Measurements from ENCODE around the gene FBXW12. TPM values are rescaled to one million over a fixed set of nuclear protein-coding genes. Genes with fewer than 3 reads are reported as not detected.
"Not testable (repeated sequence)": the region's sequence is repeated elsewhere in the genome, so short reads cannot be mapped to it uniquely, and the experiment has no call there.

The FBXW12 gene
- total RNA-seq, 1 experiment from 2014 or later: 2.0 TPM

DNA sequence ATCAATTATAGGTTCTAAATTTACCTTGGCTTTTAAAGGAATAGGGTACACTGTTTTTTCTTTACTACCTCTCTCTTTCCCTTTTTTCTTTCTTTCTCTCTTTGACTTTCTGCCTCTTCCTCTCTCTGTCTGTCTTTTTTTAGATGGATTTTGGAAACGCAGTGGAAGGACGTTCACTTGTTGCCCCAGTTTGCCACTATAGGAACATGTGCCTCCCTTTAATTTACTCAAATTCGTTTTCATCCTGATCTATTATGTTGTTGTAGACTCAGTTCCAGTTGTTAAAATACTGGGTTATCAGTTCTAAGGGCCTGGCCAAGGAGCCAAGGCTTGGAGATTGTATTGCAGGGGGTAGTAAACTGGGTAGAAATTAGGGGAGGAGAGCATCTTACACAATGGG is 37.4 kb upstream of the FBXW12 start (continued):
- TF ChIP-seq, protein P1, sequence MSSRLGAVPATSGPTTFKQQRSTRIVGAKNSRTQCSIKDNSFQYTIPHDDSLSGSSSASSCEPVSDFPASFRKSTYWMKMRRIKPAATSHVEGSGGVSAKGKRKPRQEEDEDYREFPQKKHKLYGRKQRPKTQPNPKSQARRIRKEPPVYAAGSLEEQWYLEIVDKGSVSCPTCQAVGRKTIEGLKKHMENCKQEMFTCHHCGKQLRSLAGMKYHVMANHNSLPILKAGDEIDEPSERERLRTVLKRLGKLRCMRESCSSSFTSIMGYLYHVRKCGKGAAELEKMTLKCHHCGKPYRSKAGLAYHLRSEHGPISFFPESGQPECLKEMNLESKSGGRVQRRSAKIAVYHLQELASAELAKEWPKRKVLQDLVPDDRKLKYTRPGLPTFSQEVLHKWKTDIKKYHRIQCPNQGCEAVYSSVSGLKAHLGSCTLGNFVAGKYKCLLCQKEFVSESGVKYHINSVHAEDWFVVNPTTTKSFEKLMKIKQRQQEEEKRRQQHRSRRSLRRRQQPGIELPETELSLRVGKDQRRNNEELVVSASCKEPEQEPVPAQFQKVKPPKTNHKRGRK (CRISPR knock-in tag; IDR thresholded peaks at IDR 0.05; ENCODE audit: borderline replicate concordance): no peak
- TF ChIP-seq SMAD3 (CRISPR knock-in tag; IDR thresholded peaks at IDR 0.05; ENCODE audit: borderline replicate concordance) (no peak), FOXJ3 (CRISPR knock-in tag; IDR thresholded peaks at IDR 0.05; ENCODE audit: borderline replicate concordance) (no peak), SP1 (CRISPR knock-in tag; conservative IDR thresholded peaks at IDR 0.05) (no peak)

DNA sequence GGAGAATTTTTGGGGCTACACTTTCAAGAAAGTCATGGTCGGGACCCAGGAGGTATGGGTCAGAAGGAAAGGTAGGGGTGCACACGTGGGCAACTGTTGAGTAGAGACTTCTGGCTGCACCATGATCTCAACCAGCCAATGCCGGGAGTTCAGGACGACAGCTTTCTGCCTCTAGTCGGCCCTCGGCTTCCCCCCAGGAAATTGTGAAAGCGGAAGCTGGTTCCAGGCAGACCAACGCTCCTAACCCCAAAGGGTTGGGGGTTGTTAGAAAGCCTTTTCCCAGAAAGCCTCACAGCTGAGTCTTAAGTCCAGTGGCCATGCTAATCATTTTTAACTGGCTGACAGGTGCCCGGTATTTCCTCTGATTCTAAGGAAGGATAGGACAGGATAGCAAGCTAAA is 36.7 kb upstream of the FBXW12 start:
- ATAC-seq; H3K9me3 Mint-ChIP-seq; H3K36me3 Mint-ChIP-seq; DNase-seq (ENCODE audit: low spot score); H3K4me3 Mint-ChIP-seq; H3K27ac Mint-ChIP-seq; H3K4me1 Mint-ChIP-seq; POLR2A ChIA-PET: not testable (repeated sequence)
- CTCF ChIA-PET: interaction anchor here (0.9 to 1.9 kb wide), 2 partner anchors 101 to 222 kb away, joined by 3 to 9 read pairs; no protein-coding TSS in a partner anchor
- peaks cover 17% of the 10 kb centered on the region for H3K27me3 Mint-ChIP-seq (ENCODE audit: low read depth)

DNA sequence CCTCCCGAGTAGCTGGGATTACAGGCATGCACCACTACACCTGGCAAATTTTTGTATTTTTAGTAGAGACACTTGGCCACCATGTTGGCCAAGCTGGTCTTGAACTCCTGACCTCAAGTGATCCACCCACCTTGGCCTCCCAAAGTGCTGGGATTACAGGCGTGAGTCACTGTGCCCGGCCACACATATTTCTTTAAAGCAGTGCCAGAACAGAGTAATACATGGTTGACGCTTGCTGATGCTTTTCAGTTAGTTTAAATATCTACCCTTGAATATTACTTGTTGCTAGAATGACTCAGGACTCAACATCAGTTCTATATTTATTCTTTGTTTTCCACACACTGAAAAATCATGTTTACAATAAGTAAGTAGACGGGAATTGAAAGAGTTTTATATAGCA is 34.5 kb upstream of the FBXW12 start:
- H3K27ac Mint-ChIP-seq; H3K4me1 Mint-ChIP-seq; H3K4me3 Mint-ChIP-seq; CTCF ChIA-PET; H3K36me3 Mint-ChIP-seq; ATAC-seq; H3K9me3 Mint-ChIP-seq; DNase-seq (ENCODE audit: low spot score): not testable (repeated sequence)
- POLR2A ChIA-PET: interaction anchor here (0.6 kb wide), 1 partner anchor 52 kb away, joined by 8 read pairs; no protein-coding TSS in a partner anchor
- peaks cover 12% of the 10 kb centered on the region for H3K27me3 Mint-ChIP-seq (ENCODE audit: low read depth)

DNA sequence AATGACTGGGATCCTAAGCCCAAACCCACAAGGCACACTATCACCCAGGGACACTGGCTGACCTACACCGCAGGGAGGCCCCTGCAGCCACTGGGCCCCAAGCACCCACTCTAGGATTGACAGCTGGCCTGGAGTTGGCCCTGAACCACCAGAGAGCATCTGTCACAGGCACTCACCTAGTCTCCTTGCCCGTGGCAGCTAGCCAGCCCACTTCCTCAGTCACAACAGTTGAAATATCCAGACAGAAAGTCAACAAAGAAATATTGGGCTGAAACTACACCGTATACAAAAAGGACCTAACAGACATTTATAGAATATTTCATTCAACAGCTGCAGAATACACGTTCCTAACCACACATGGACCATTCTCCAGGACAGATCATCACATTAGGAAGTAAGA is 33.4 kb upstream of the FBXW12 start:
- no peak overlapping the region for H3K27ac Mint-ChIP-seq
- H3K4me3 Mint-ChIP-seq: no peak overlapping the region
- ATAC-seq (no peak), DNase-seq (ENCODE audit: low spot score) (no peak)
- ChIA-PET POLR2A (no interaction called here), CTCF (no interaction called here)
- TF ChIP-seq ELF4 (CRISPR knock-in tag; IDR thresholded peaks at IDR 0.05; ENCODE audit: low read depth) (no peak), ESRRA (CRISPR knock-in tag; IDR thresholded peaks at IDR 0.05; ENCODE audit: borderline replicate concordance) (no peak), MXD4 (CRISPR knock-in tag; IDR thresholded peaks at IDR 0.05; ENCODE audit: borderline replicate concordance) (no peak), SOX15 (CRISPR knock-in tag; IDR thresholded peaks at IDR 0.05) (no peak), FOXK1 (CRISPR knock-in tag; IDR thresholded peaks at IDR 0.05) (no peak), NFE2L1 (CRISPR knock-in tag; IDR thresholded peaks at IDR 0.05) (no peak), PRRX2 (CRISPR knock-in tag; IDR thresholded peaks at IDR 0.05) (no peak)
- TF ChIP-seq, protein P2, sequence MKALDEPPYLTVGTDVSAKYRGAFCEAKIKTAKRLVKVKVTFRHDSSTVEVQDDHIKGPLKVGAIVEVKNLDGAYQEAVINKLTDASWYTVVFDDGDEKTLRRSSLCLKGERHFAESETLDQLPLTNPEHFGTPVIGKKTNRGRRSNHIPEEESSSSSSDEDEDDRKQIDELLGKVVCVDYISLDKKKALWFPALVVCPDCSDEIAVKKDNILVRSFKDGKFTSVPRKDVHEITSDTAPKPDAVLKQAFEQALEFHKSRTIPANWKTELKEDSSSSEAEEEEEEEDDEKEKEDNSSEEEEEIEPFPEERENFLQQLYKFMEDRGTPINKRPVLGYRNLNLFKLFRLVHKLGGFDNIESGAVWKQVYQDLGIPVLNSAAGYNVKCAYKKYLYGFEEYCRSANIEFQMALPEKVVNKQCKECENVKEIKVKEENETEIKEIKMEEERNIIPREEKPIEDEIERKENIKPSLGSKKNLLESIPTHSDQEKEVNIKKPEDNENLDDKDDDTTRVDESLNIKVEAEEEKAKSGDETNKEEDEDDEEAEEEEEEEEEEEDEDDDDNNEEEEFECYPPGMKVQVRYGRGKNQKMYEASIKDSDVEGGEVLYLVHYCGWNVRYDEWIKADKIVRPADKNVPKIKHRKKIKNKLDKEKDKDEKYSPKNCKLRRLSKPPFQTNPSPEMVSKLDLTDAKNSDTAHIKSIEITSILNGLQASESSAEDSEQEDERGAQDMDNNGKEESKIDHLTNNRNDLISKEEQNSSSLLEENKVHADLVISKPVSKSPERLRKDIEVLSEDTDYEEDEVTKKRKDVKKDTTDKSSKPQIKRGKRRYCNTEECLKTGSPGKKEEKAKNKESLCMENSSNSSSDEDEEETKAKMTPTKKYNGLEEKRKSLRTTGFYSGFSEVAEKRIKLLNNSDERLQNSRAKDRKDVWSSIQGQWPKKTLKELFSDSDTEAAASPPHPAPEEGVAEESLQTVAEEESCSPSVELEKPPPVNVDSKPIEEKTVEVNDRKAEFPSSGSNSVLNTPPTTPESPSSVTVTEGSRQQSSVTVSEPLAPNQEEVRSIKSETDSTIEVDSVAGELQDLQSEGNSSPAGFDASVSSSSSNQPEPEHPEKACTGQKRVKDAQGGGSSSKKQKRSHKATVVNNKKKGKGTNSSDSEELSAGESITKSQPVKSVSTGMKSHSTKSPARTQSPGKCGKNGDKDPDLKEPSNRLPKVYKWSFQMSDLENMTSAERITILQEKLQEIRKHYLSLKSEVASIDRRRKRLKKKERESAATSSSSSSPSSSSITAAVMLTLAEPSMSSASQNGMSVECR (CRISPR knock-in tag; IDR thresholded peaks at IDR 0.05; ENCODE audit: borderline replicate concordance): no peak
- TF ChIP-seq, protein P3, sequence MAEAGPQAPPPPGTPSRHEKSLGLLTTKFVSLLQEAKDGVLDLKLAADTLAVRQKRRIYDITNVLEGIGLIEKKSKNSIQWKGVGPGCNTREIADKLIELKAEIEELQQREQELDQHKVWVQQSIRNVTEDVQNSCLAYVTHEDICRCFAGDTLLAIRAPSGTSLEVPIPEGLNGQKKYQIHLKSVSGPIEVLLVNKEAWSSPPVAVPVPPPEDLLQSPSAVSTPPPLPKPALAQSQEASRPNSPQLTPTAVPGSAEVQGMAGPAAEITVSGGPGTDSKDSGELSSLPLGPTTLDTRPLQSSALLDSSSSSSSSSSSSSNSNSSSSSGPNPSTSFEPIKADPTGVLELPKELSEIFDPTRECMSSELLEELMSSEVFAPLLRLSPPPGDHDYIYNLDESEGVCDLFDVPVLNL (CRISPR knock-in tag; IDR thresholded peaks at IDR 0.05; ENCODE audit: borderline replicate concordance, low read depth): no peak
- TF ChIP-seq, protein P4, sequence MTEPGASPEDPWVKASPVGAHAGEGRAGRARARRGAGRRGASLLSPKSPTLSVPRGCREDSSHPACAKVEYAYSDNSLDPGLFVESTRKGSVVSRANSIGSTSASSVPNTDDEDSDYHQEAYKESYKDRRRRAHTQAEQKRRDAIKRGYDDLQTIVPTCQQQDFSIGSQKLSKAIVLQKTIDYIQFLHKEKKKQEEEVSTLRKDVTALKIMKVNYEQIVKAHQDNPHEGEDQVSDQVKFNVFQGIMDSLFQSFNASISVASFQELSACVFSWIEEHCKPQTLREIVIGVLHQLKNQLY (CRISPR knock-in tag; IDR thresholded peaks at IDR 0.05): no peak
- TF ChIP-seq, protein P1 (CRISPR knock-in tag; IDR thresholded peaks at IDR 0.05; ENCODE audit: borderline replicate concordance): no peak
- TF ChIP-seq, protein P5, sequence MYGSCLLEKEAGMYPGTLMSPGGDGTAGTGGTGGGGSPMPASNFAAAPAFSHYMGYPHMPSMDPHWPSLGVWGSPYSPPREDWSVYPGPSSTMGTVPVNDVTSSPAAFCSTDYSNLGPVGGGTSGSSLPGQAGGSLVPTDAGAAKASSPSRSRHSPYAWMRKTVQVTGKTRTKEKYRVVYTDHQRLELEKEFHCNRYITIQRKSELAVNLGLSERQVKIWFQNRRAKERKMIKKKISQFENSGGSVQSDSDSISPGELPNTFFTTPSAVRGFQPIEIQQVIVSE (CRISPR knock-in tag; IDR thresholded peaks at IDR 0.05; ENCODE audit: borderline replicate concordance): no peak
- H3K27me3 Mint-ChIP-seq (ENCODE audit: low read depth): peaks cover 7% of the 10 kb centered on the region
- H3K9me3 Mint-ChIP-seq: no peaks in the 10 kb centered on the region
- H3K4me1 Mint-ChIP-seq: no peaks in the 10 kb centered on the region
- H3K36me3 Mint-ChIP-seq: no peaks in the 10 kb centered on the region
